ENCODE results near the gene FIGNL2.

DNA sequence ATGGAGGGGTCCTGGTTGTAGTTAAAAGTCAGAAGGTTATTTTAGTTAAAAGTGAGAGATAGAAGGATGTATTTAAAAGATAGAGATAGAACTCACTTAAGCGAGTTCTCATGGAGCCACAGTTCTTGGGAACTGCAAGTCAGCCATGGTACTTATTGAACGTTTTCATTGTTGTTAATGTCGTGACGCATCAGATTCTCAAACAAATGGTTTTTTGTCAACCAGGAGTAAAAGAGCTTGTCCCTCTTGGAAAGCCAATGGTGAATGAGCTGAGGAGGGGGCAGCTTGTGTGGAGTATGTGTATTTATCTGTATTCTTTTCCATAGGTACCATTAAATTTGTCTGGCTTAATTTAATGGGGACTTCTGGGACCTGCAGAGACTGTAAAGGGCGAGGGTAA is 68.6 kb downstream of the FIGNL2 start:
- TF ChIP-seq EZH2phosphoT487 (IDR thresholded peaks at IDR 0.05; ENCODE audit: insufficient read depth, low read depth), result no peak
- TF ChIP-seq EZH2 (IDR thresholded peaks at IDR 0.05; ENCODE audit: insufficient read depth, poor library complexity, severe bottlenecking), result no peak
